Measurements from ENCODE around the gene NAGLU.

Gene NAGLU

GRCh38 chr17:42579794-42580551 is 43.9 kb downstream of the NAGLU start:
- H3K4me3 ChIP-seq (replicated peaks; ENCODE audit: low read depth, low read length) = no peak overlapping the region
- no peak for DNase-seq (ENCODE audit: low read depth)
- no peak for TF ChIP-seq CTCF (IDR thresholded peaks at IDR 0.05; ENCODE audit: low read length, missing control alignments)

GRCh38 chr17:42581744-42582270 is 45.8 kb downstream of the NAGLU start:
- no peak for TF ChIP-seq CTCF (IDR thresholded peaks at IDR 0.05; ENCODE audit: low read length, missing control alignments)
- no peak for DNase-seq (ENCODE audit: low read depth)
- H3K4me3 ChIP-seq (replicated peaks; ENCODE audit: low read depth, low read length) = no peak overlapping the region

GRCh38 chr17:42584880-42585279 is 48.8 kb downstream of the NAGLU start:
- no peak for DNase-seq (ENCODE audit: low read depth)
- TF ChIP-seq CTCF (IDR thresholded peaks at IDR 0.05; ENCODE audit: low read length, missing control alignments) = no peak
- H3K4me3 ChIP-seq (replicated peaks; ENCODE audit: low read depth, low read length) = no peak overlapping the region

- DNase-seq (ENCODE audit: low read depth) = peak; percentile 36
- H3K4me3 ChIP-seq (replicated peaks; ENCODE audit: low read depth, low read length) = no peak overlapping the region
- TF ChIP-seq CTCF (IDR thresholded peaks at IDR 0.05; ENCODE audit: low read length, missing control alignments) = no peak
These were observed 49.3 kb downstream of the NAGLU start for GRCh38 chr17:42585353-42585752.

GRCh38 chr17:42586514-42587230 is 50.6 kb downstream of the NAGLU start:
- no peak for TF ChIP-seq CTCF (IDR thresholded peaks at IDR 0.05; ENCODE audit: low read length, missing control alignments)
- DNase-seq (ENCODE audit: low read depth) = no peak
- no peak overlapping the region for H3K4me3 ChIP-seq (replicated peaks; ENCODE audit: low read depth, low read length)

- no peak for DNase-seq (ENCODE audit: low read depth)
- TF ChIP-seq CTCF (IDR thresholded peaks at IDR 0.05; ENCODE audit: low read length, missing control alignments) = no peak
- no peak overlapping the region for H3K4me3 ChIP-seq (replicated peaks; ENCODE audit: low read depth, low read length)
These were observed 54.8 kb downstream of the NAGLU start for GRCh38 chr17:42590886-42591285.

Measured in fibroblast of pulmonary artery (primary cell).